K562 (cell line): ENCODE measurements around the gene CEP295NL. TPM values are rescaled to one million over a fixed set of nuclear protein-coding genes. Genes with fewer than 3 reads are reported as not detected.
A peak's percentile ranks its signal among the peaks of the same experiment; 100 is the strongest.

Source experiments
- BRCA1 ChIP-seq, 2 experiments: fragments of 450-650 bp in 1 of 2; sonication (generic) in 1 of 2; formaldehyde crosslinking in 1 of 2; IDR thresholded peaks; 2 replicates each; pipeline versions ENCODE4 v1.5.0 to v1.6.1; 2017 to 2020; ENCODE audit warnings: mild to moderate bottlenecking in 1 of 2, missing genetic modification reagents in 1 of 2
- COPS2 ChIP-seq: fragments of 450-650 bp; conservative IDR thresholded peaks from 2 replicates; pipeline ENCODE4 v1.6.1; 2016; ENCODE audit warnings: mild to moderate bottlenecking, moderate library complexity
- CREM ChIP-seq: IDR thresholded peaks from 2 replicates; pipeline ENCODE4 v1.6.1; 2014; ENCODE audit warnings: antibody characterized with exemption, low read depth
- E2F4 ChIP-seq: sonication (generic); formaldehyde crosslinking; IDR thresholded peaks from 2 replicates; pipeline ENCODE4 v1.8.0; 2022; ENCODE audit warnings: mild to moderate bottlenecking, low read depth, missing genetic modification reagents
- FUS ChIP-seq: fragments of 200-400 bp; formaldehyde crosslinking; optimal IDR thresholded peaks from 2 replicates; pipeline ENCODE3; 2017; ENCODE audit warnings: low read depth, low read length
- HOXB6 ChIP-seq: fragments of 250-450 bp; sonication (Bioruptor Pico); IDR thresholded peaks from 2 replicates; pipeline ENCODE4 v1.5.1; 2022; ENCODE audit warnings: mild to moderate bottlenecking, borderline replicate concordance
- MAFG ChIP-seq: fragments of 450-650 bp; conservative IDR thresholded peaks from 2 replicates; pipeline ENCODE4 v1.6.1; 2016; ENCODE audit warnings: missing genetic modification characterization, missing compliant biosample characterization
- NONO ChIP-seq, 2 experiments: fragments of 200-400 bp in 1 of 2; fragments of 450-650 bp in 1 of 2; formaldehyde crosslinking in 1 of 2; IDR thresholded peaks; 2 replicates each; pipeline ENCODE4 v1.6.1; 2017; ENCODE audit warnings: low read depth in 2 of 2, mild to moderate bottlenecking in 2 of 2, moderate library complexity in 2 of 2, low read length in 1 of 2
- NR2F6 ChIP-seq: fragments of 450-650 bp; formaldehyde crosslinking; IDR thresholded peaks from 2 replicates; pipeline ENCODE4 v1.4.0; 2020; ENCODE audit warnings: mild to moderate bottlenecking
- POLR3G ChIP-seq: IDR thresholded peaks from 2 replicates; pipeline ENCODE4 v1.6.1; 2011; ENCODE audit not compliant: insufficient read length, insufficient replicate concordance; ENCODE audit errors: extremely low read depth
- PTBP1 ChIP-seq: fragments of 200-400 bp; formaldehyde crosslinking; IDR thresholded peaks from 2 replicates; pipeline ENCODE4 v1.6.1; 2017; ENCODE audit warnings: low read depth, low read length
- STAG1 ChIP-seq: sonication (generic); formaldehyde crosslinking; IDR thresholded peaks from 2 replicates; pipeline ENCODE4 v1.5.0; 2020; ENCODE audit warnings: missing genetic modification reagents, borderline replicate concordance
- USF1 ChIP-seq: sonication (generic); formaldehyde crosslinking; IDR thresholded peaks from 2 replicates; pipeline ENCODE4 v1.9.0; 2022; ENCODE audit warnings: mild to moderate bottlenecking, missing genetic modification reagents
- XRCC5 ChIP-seq: fragments of 200-400 bp; formaldehyde crosslinking; IDR thresholded peaks from 2 replicates; pipeline ENCODE4 v1.6.1; 2017; ENCODE audit warnings: low read depth, mild to moderate bottlenecking, low read length
- ZBTB17 ChIP-seq: fragments of 450-650 bp; formaldehyde crosslinking; IDR thresholded peaks from 2 replicates; pipeline ENCODE4 v1.4.0; 2020; ENCODE audit warnings: mild to moderate bottlenecking
- ZC3H4 ChIP-seq: sonication (generic); formaldehyde crosslinking; IDR thresholded peaks from 2 replicates; pipeline ENCODE4 v1.9.0; 2021; ENCODE audit warnings: missing genetic modification reagents, borderline replicate concordance
- ZNF23 ChIP-seq: fragments of 250-450 bp; sonication (Bioruptor Pico); IDR thresholded peaks from 2 replicates; pipeline ENCODE4 v1.4.0; 2020; ENCODE audit warnings: mild to moderate bottlenecking
- ZNF311 ChIP-seq: fragments of 250-450 bp; sonication (Bioruptor Pico); IDR thresholded peaks from 2 replicates; pipeline ENCODE4 v1.4.0; 2020; ENCODE audit warnings: mild to moderate bottlenecking, moderate library complexity
- ZNF707 ChIP-seq: fragments of 250-450 bp; sonication (Bioruptor Pico); conservative IDR thresholded peaks from 2 replicates; pipeline ENCODE4 v1.8.0; 2022; ENCODE audit warnings: inconsistent platforms, mild to moderate bottlenecking, moderate library complexity
- ZNF785 ChIP-seq: fragments of 250-450 bp; sonication (Bioruptor Pico); IDR thresholded peaks from 2 replicates; pipeline ENCODE4 v1.4.0; 2020; ENCODE audit warnings: mild to moderate bottlenecking
- polyA plus RNA-seq, 8 experiments: library from polyadenylated mRNA; depleted of rRNA in 4 of 8; stranded (reverse) in 5 of 8; unstranded in 3 of 8; fragments of >200 nt; fragmentation: Nextera tagmentation in 2 of 8; fragmentation: Illumina TruSeq in 1 of 8; extraction: Ambion mirVana in 2 of 8; extraction: Trizol in 1 of 8; gene quantifications; 2 replicates each; pipeline versions ENCODE4 v1.2.1 to v1.2.3, GENCODE V29; 2011 to 2014; ENCODE audit warnings: inconsistent platforms in 1 of 8, missing spikeins in 1 of 8
- total RNA-seq, 7 experiments: library from RNA; depleted of rRNA in 6 of 7; stranded (reverse); fragments of >200 nt in 6 of 7; fragmentation: Illumina TruSeq in 2 of 7; extraction: Trizol in 2 of 7; gene quantifications; 2 replicates each; pipeline versions ENCODE4 v1.2.1 to v1.2.3, GENCODE V29; 2011 to 2021; ENCODE audit warnings: low replicate concordance in 1 of 7
- TF ChIP-seq, protein P1 (sequence below), 2 experiments: fragments of 450-650 bp; IDR thresholded peaks; 2 replicates each; pipeline ENCODE4 v1.6.1; 2016
- TF ChIP-seq, protein P2 (sequence below): fragments of 450-650 bp; formaldehyde crosslinking; IDR thresholded peaks from 2 replicates; pipeline ENCODE4 v1.4.0; 2022; ENCODE audit warnings: mild to moderate bottlenecking, moderate library complexity
- TF ChIP-seq, protein P3 (sequence below): fragments of 250-450 bp; sonication (Bioruptor Pico); IDR thresholded peaks from 2 replicates; pipeline ENCODE4 v1.5.0; 2021

CEP295NL gene
- total and polyA plus RNA-seq, 9 of the 15 experiments (the other 6 are each of a cell fraction or from before 2014, with no cell fraction given) = not detected

DNA sequence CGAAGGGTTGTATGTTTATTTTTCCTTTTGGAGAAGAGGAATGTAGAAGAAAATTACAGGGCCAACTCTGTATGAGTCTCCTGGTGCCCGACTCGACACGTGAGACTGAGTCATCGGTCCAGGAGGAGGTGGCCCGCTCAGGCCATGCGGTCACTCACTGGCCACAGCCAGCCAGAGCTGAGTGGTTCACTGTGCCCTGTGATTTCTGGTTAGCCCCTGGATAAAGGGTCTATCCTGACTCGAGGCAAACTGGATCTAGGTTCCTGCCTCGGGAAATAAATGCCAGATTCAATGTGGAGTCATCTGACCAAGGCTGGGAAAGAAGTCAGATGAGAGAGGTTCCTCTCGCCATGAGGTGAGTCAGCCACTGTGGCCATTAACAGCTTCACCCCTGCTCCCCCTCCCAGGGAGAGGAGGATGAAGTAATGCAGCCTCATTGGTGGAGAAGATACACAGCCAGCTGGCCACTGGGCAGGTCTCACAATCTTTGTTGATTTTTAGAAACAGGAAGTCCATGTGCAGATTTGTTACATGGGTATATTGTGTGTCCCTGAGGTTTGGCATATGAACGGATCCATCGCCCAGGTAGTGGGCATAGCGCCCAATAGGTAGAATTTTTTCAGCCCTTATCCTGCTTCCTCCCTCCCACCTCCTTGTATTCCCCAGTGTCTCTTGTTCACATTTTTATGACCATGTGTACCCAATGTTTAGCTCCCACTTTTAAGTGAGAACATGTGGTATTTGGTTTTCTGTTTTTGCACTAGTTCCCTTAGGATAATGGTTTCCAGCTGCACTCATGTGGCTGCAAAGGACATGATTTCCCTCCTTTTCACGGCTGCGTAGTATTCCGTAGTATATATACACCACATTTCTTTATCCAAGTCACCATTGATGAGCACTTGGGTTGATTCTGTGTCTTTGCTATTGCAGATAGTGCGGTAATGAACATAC is 40.7 kb downstream of the CEP295NL start (continued):
- TF ChIP-seq E2F4 (CRISPR knock-in tag) = no peak
- TF ChIP-seq CREM = peak; percentile 33; the same call in 1 of the 2 replicates
- no peak for TF ChIP-seq XRCC5
- TF ChIP-seq NONO (IDR thresholded peaks at IDR 0.05; ENCODE audit: low read depth in 2 of 2, low read length in 1 of 2) = no peak
- TF ChIP-seq FUS = no peak
- TF ChIP-seq ZC3H4 (CRISPR knock-in tag) = no peak
- TF ChIP-seq STAG1 (CRISPR knock-in tag) = no peak
- TF ChIP-seq PTBP1 = no peak
- TF ChIP-seq MAFG = peak; percentile 43; the same call in 1 of the 2 replicates
- no peak for TF ChIP-seq ZBTB17
- no peak for TF ChIP-seq NR2F6 (CRISPR knock-in tag)
- TF ChIP-seq POLR3G = no peak
- TF ChIP-seq ZNF785 (CRISPR knock-in tag) = no peak
- TF ChIP-seq, protein P1, sequence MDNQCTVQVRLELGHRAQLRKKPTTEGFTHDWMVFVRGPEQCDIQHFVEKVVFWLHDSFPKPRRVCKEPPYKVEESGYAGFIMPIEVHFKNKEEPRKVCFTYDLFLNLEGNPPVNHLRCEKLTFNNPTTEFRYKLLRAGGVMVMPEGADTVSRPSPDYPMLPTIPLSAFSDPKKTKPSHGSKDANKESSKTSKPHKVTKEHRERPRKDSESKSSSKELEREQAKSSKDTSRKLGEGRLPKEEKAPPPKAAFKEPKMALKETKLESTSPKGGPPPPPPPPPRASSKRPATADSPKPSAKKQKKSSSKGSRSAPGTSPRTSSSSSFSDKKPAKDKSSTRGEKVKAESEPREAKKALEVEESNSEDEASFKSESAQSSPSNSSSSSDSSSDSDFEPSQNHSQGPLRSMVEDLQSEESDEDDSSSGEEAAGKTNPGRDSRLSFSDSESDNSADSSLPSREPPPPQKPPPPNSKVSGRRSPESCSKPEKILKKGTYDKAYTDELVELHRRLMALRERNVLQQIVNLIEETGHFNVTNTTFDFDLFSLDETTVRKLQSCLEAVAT (IDR thresholded peaks at IDR 0.05) = no peak
- TF ChIP-seq, protein P2, sequence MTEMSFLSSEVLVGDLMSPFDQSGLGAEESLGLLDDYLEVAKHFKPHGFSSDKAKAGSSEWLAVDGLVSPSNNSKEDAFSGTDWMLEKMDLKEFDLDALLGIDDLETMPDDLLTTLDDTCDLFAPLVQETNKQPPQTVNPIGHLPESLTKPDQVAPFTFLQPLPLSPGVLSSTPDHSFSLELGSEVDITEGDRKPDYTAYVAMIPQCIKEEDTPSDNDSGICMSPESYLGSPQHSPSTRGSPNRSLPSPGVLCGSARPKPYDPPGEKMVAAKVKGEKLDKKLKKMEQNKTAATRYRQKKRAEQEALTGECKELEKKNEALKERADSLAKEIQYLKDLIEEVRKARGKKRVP (CRISPR knock-in tag) = no peak
- TF ChIP-seq ZNF23 (CRISPR knock-in tag) = no peak
- no peak for TF ChIP-seq ZNF311 (CRISPR knock-in tag)
- TF ChIP-seq ZNF707 = no peak
- TF ChIP-seq HOXB6 (CRISPR knock-in tag) = no peak
- TF ChIP-seq, protein P3, sequence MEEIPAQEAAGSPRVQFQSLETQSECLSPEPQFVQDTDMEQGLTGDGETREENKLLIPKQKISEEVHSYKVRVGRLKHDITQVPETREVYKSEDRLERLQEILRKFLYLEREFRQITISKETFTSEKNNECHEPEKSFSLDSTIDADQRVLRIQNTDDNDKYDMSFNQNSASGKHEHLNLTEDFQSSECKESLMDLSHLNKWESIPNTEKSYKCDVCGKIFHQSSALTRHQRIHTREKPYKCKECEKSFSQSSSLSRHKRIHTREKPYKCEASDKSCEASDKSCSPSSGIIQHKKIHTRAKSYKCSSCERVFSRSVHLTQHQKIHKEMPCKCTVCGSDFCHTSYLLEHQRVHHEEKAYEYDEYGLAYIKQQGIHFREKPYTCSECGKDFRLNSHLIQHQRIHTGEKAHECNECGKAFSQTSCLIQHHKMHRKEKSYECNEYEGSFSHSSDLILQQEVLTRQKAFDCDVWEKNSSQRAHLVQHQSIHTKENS = no peak
- peak; percentile 85 for TF ChIP-seq USF1
- TF ChIP-seq BRCA1 (IDR thresholded peaks at IDR 0.05) = no peak
- TF ChIP-seq BRCA1 (CRISPR knock-in tag; IDR thresholded peaks at IDR 0.05) = no peak
- TF ChIP-seq COPS2 = no peak
